Adrenal gland (tissue), 5 donors: Measurements from ENCODE around the gene MAPT.

Source experiments
- CTCF ChIP-seq, 6 experiments: fragments of 450-650 bp in 4 of 6; fragments of 200-600 bp in 2 of 6; sonication (generic) in 1 of 6; IDR thresholded peaks; 1 replicate in 5 of 6; 2 replicates in 1 of 6; pipeline versions ENCODE4 v1.5.1 to v1.8.0; 2016 to 2021; ENCODE audit warnings: antibody characterized with exemption in 6 of 6, mild to moderate bottlenecking in 2 of 6, moderate library complexity in 1 of 6
- POLR2A ChIP-seq, 2 donors: fragments of 450-650 bp; IDR thresholded peaks; one replicate each; pipeline ENCODE4 v1.6.1; 2017; ENCODE audit warnings: antibody characterized with exemption in 2 of 2, mild to moderate bottlenecking in 2 of 2, moderate library complexity in 1 of 2
- donor health status: DM: no; HTN: no; CAD: no.

GRCh38 chr17:45847101-45847500 lies 47.3 kb upstream of the MAPT start:
- TF ChIP-seq CTCF (IDR thresholded peaks at IDR 0.05) (no peak), POLR2A (IDR thresholded peaks at IDR 0.05) (no peak)
